LNCaP clone FGC (cell line): ENCODE results near the gene PRKCE.

ENCODE experiments used
- DNase-seq: peaks from one replicate; pipeline ENCODE4 v3.0.0-alpha.2; 2011; ENCODE audit warnings: low read depth
- H3K4me3 ChIP-seq: 2 replicates; pipeline ENCODE4 v1.5.1; 2011; ENCODE audit warnings: mild to moderate bottlenecking, low read depth, low read length, control low read depth
- TF ChIP-seq, protein P1 (sequence below): IDR thresholded peaks from 2 replicates; pipeline ENCODE4 v1.5.1; 2012; ENCODE audit warnings: mild to moderate bottlenecking; ENCODE audit not compliant: control insufficient read depth, insufficient read depth; ENCODE audit errors: extremely low read depth

PRKCE gene

DNA sequence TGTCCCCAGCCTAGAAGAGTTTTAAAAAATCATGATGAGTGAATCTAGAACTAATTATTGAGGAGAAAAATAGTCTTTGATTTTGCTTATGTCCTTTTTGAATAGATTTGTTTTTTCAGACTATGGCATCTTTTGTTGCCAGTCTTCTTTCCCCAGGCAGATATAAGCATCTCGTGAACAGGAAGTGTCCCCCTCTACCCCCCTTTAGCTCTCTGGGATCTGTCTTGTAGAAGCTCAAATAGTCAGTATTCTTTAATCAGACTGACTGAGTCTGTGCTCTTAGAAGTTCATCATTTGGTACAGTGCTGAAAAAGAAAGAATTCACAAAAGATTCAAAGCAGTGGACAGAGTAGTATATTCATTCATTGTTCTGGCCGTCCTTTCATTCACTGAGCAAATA lies 10.4 kb downstream of the PRKCE start:
- TF ChIP-seq, protein P1, sequence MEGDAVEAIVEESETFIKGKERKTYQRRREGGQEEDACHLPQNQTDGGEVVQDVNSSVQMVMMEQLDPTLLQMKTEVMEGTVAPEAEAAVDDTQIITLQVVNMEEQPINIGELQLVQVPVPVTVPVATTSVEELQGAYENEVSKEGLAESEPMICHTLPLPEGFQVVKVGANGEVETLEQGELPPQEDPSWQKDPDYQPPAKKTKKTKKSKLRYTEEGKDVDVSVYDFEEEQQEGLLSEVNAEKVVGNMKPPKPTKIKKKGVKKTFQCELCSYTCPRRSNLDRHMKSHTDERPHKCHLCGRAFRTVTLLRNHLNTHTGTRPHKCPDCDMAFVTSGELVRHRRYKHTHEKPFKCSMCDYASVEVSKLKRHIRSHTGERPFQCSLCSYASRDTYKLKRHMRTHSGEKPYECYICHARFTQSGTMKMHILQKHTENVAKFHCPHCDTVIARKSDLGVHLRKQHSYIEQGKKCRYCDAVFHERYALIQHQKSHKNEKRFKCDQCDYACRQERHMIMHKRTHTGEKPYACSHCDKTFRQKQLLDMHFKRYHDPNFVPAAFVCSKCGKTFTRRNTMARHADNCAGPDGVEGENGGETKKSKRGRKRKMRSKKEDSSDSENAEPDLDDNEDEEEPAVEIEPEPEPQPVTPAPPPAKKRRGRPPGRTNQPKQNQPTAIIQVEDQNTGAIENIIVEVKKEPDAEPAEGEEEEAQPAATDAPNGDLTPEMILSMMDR: no peak
- no peak for DNase-seq
- no peak overlapping the region for H3K4me3 ChIP-seq

DNA sequence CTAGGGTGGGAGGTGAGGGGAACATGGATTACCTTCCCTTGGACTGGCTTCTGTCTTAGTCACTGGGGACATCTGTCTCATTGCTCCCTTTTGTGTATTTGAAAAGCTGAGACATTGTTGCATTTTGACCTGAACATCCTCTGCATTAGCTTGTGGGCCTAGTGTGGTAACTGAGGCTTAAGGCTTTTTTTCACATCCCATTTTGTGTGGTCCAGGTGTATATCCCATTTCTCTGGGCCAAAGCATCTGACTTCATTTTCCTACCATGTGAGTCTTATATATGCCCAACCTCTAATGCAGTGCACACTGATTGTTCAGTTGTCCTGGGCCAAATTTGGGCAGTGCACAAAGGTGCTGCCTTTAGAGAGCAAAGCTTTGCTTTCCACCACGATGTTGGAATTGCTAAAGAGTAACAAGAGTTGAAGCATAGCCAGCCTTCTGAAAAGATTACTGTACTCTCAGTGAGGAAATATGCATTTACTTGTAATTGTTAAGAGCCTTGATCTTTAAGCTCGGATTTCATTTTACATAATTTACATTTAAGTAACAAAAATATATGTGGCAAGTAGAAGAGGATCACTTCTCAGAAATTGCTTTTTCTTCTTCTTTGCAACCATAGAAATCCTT lies 13.3 kb downstream of the PRKCE start:
- DNase-seq: no peak
- TF ChIP-seq, protein P1: no peak
- H3K4me3 ChIP-seq: no peak overlapping the region

DNA sequence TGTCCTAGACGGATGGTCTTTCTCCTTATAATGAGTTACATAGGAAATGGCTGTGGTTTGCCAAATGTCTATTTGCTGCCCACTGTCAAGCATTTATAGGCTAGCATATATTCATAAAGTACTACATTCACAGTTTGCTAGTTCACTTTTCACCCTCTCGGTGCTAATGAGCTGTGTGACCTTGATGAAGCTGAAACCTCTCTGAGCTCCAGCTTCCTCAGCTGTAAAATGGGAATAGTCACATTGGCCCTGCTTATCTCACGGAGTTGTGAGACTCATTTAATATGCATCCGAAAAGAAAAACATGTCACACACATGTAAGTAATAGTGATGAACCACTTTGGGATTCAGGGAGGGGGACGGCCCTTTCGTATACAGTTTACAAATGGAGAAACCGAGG lies 17.0 kb downstream of the PRKCE start:
- H3K4me3 ChIP-seq: no peak overlapping the region
- no peak for DNase-seq
- TF ChIP-seq, protein P1: no peak

DNA sequence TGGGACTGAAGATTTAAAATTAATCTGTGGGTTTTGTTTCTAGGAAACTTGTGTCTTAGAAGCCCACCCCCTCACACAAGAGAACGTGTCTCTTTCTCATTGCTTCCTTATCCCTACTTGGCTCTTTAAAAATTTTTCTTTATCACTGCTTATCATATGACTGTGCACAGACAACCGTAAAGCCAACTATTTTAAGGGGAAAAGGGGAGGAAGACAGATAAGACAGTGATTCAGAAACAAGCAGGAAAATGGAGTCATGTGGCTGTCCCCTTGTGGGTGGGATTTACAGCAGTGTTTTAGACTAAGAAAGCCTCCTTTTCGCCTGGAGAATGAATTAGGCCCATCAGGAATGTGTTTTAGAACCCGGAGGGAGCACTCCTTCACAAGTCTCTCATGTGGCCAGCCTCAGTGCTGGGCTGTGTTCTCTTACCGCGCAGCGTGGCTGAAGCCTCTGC lies 17.6 kb downstream of the PRKCE start:
- no peak overlapping the region for H3K4me3 ChIP-seq
- no peak for DNase-seq
- TF ChIP-seq, protein P1: no peak

DNA sequence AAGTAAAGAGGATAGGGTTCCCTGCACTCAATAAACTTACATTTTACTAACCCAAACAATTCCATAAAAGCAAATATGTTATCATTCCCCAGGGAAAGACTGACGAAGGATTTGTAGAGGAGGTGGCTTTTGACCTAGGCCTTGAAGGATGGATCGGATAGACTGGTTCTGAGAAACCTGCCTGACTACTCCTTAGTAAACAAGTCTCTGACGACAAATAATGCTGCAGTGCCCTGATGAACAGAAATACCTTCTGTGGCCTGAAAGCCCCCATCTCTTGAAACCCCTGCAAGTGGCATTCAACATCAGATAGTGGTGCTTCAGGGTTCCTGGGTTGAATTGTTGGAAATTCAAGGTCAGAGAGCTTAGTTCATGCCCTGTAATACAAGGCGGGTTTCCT lies 19.2 kb downstream of the PRKCE start:
- H3K4me3 ChIP-seq: no peak overlapping the region
- DNase-seq: no peak
- TF ChIP-seq, protein P1: no peak

DNA sequence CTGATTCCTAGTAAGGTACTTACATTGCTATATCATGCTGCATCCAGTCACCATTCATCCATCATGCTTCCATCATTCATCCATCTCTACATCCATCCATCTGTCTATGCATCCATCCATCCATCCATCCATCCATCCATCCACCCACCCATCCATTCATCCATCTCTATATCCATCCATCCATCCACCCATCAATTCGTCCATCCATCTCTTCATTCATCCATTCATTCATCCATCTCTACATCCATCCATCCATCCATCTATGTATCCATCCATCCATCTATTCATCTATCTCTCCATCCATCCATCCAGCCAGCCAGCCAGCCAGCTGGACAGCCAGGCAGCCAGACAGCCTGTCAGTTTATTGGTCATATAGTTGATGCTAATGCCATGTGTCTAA lies 20.7 kb downstream of the PRKCE start:
- TF ChIP-seq, protein P1: no peak
- H3K4me3 ChIP-seq: no peak overlapping the region

More for the DNA sequence above, 20.7 kb downstream of the PRKCE start:
- DNase-seq: no peak
